GM12892 (cell line): ENCODE results near the gene CNOT6L.

ENCODE experiments used
- POLR2A ChIP-seq: IDR thresholded peaks from 2 replicates; pipeline ENCODE4 v1.6.1; 2011; ENCODE audit warnings: low read depth, low read length, control low read depth
- POLR2AphosphoS5 ChIP-seq: IDR thresholded peaks from 2 replicates; pipeline ENCODE4 v1.6.1; 2011; ENCODE audit warnings: low read depth, low read length, control low read depth

DNA sequence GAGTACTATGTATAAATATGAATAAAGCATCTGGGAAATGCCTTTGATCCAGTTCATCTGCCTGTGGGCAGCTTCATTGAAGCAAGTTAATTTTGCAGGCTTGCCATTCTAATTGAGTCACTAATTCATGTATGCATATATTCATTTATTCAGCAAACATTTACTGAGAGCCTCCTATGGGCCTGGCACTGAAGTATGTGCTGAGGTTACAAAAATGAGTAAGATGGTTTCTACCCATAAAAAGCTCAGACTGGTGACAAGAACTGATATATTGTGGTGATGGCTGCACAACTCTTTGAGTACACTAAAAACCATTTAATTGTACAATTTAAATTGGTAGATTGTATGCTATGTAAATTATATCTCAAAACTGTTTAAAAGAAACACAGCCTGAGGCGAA lies 42.3 kb upstream of the CNOT6L start:
- TF ChIP-seq POLR2A (no peak), POLR2AphosphoS5 (no peak)
